H1 (cell line): Measurements from ENCODE around the gene OSBPL5. TPM values are rescaled to one million over a fixed set of nuclear protein-coding genes. Genes with fewer than 3 reads are reported as not detected.

ENCODE experiments used
- ATF3 ChIP-seq: IDR thresholded peaks from 2 replicates; pipeline ENCODE4 v1.6.1; 2011; ENCODE audit warnings: low read depth, mild to moderate bottlenecking, low read length; ENCODE audit not compliant: insufficient read depth
- NANOG ChIP-seq: IDR thresholded peaks from 2 replicates; pipeline ENCODE4 v1.6.1; 2011; ENCODE audit warnings: low read length, low read depth, mild to moderate bottlenecking, inconsistent platforms; ENCODE audit not compliant: insufficient read depth, poor library complexity, severe bottlenecking
- SIRT6 ChIP-seq: IDR thresholded peaks from one replicate; pipeline ENCODE4 v1.7.1; 2012; ENCODE audit warnings: low read length, inconsistent platforms
- SP1 ChIP-seq: IDR thresholded peaks from 2 replicates; pipeline ENCODE4 v1.6.1; 2011; ENCODE audit warnings: low read depth, low read length
- polyA plus RNA-seq, 7 experiments: library from polyadenylated mRNA; depleted of rRNA in 3 of 7; stranded (reverse) in 5 of 7; unstranded in 2 of 7; fragments of >200 nt in 5 of 7; fragments of 200-250 nt in 2 of 7; gene quantifications; 1 replicate in 5 of 7; 2 replicates in 1 of 7; 4 replicates in 1 of 7; pipeline versions ENCODE4 v1.2.1 to v1.2.3, GENCODE V29; 2011 to 2013; ENCODE audit warnings: missing spikeins in 2 of 7, mixed read lengths in 2 of 7
- total RNA-seq: library from RNA; stranded (reverse); fragmentation: NEBNext Ultra II Directional; extraction: Animal tissue kit (Norgen Biotek cat#: 25700); gene quantifications from 2 replicates; pipeline ENCODE4 v1.2.1, GENCODE V29; 2021
- TF ChIP-seq, protein P1 (sequence below): IDR thresholded peaks from 2 replicates; pipeline ENCODE4 v1.6.1; 2011; ENCODE audit warnings: low read length, improper control_type of control experiment

The OSBPL5 gene
- total and polyA plus RNA-seq, 2 of the 8 experiments (the other 6 are each of a cell fraction or from before 2014, with no cell fraction given), result 3.4 to 9.9 TPM

- TF ChIP-seq, protein P1, sequence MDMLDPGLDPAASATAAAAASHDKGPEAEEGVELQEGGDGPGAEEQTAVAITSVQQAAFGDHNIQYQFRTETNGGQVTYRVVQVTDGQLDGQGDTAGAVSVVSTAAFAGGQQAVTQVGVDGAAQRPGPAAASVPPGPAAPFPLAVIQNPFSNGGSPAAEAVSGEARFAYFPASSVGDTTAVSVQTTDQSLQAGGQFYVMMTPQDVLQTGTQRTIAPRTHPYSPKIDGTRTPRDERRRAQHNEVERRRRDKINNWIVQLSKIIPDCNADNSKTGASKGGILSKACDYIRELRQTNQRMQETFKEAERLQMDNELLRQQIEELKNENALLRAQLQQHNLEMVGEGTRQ, result no peak
- TF ChIP-seq SIRT6, result no peak
- no peak for TF ChIP-seq SP1
- TF ChIP-seq NANOG, result no peak
- no peak for TF ChIP-seq ATF3
Measured at GRCh38 chr11:3060436-3061025, 104.6 kb downstream of the OSBPL5 start (continued).
